Liver (tissue), 9 donors: ENCODE results near the gene SGO2. TPM values are rescaled to one million over a fixed set of nuclear protein-coding genes. Genes with fewer than 3 reads are reported as not detected.

Experiments
- DNase-seq: peaks from one replicate; pipeline ENCODE4 v3.0.0-alpha.2; 2017; ENCODE audit warnings: low spot score
- H3K27ac ChIP-seq, 2 donors: one replicate each; pipeline ENCODE4 v1.7.0; 2013; ENCODE audit warnings: inconsistent platforms in 2 of 2, low read length in 2 of 2, control low read depth in 1 of 2, low read depth in 1 of 2, mild to moderate bottlenecking in 1 of 2
- H3K27me3 ChIP-seq, 4 donors: one replicate each; pipeline versions ENCODE4 v1.6.1 to v1.7.0; 2013; ENCODE audit warnings: low read length in 3 of 4, inconsistent platforms in 1 of 4, mild to moderate bottlenecking in 1 of 4, moderate library complexity in 1 of 4; ENCODE audit not compliant: control insufficient read depth in 4 of 4, insufficient read depth in 4 of 4
- H3K36me3 ChIP-seq, 4 donors: one replicate each; pipeline versions ENCODE4 v1.6.1 to v1.7.0; 2013; ENCODE audit warnings: low read length in 3 of 4, mild to moderate bottlenecking in 3 of 4, low read depth in 1 of 4, moderate library complexity in 1 of 4; ENCODE audit not compliant: control insufficient read depth in 4 of 4, insufficient read depth in 3 of 4
- H3K4me1 ChIP-seq, 4 donors: one replicate each; pipeline versions ENCODE4 v1.6.1 to v1.7.0; 2013; ENCODE audit warnings: low read length in 3 of 4, mild to moderate bottlenecking in 3 of 4, moderate library complexity in 1 of 4; ENCODE audit not compliant: control insufficient read depth in 4 of 4, insufficient read depth in 4 of 4
- H3K4me3 ChIP-seq, 3 donors: one replicate each; pipeline versions ENCODE4 v1.6.1 to v1.7.0; 2013; ENCODE audit warnings: low read length in 3 of 3, control low read depth in 1 of 3, low read depth in 1 of 3, mild to moderate bottlenecking in 1 of 3
- H3K9ac ChIP-seq, 2 donors: one replicate each; pipeline ENCODE4 v1.7.0; 2013; ENCODE audit warnings: low read length in 2 of 2, mild to moderate bottlenecking in 2 of 2, moderate library complexity in 2 of 2, control low read depth in 1 of 2, low read depth in 1 of 2
- H3K9me3 ChIP-seq, 4 donors: one replicate each; pipeline versions ENCODE4 v1.6.1 to v1.7.0; 2013; ENCODE audit warnings: low read length in 3 of 4; ENCODE audit not compliant: control insufficient read depth in 4 of 4
- EGR1 ChIP-seq, 2 donors: IDR thresholded peaks; 2 replicates each; pipeline ENCODE4 v1.6.1; 2016 to 2018; ENCODE audit warnings: antibody characterized with exemption in 2 of 2, low read depth in 2 of 2
- FOXA1 ChIP-seq: IDR thresholded peaks from 2 replicates; pipeline ENCODE4 v1.6.1; 2016; ENCODE audit warnings: antibody characterized with exemption
- FOXA2 ChIP-seq: IDR thresholded peaks from 2 replicates; pipeline ENCODE4 v1.6.1; 2016; ENCODE audit warnings: antibody characterized with exemption
- GABPA ChIP-seq, 2 donors: IDR thresholded peaks in 1 of 2; conservative IDR thresholded peaks in 1 of 2; 2 replicates each; pipeline ENCODE4 v1.6.1; 2016; ENCODE audit warnings: antibody characterized with exemption in 2 of 2, mild to moderate bottlenecking in 1 of 2, moderate library complexity in 1 of 2
- HNF4A ChIP-seq, 2 donors: conservative IDR thresholded peaks; 2 replicates each; pipeline ENCODE4 v1.6.1; 2016; ENCODE audit warnings: antibody characterized with exemption in 2 of 2, mild to moderate bottlenecking in 2 of 2
- HNF4G ChIP-seq: IDR thresholded peaks from 2 replicates; pipeline ENCODE4 v1.6.1; 2016; ENCODE audit warnings: antibody characterized with exemption
- JUND ChIP-seq, 2 donors: IDR thresholded peaks; 2 replicates each; pipeline ENCODE4 v1.6.1; 2016; ENCODE audit warnings: antibody characterized with exemption in 2 of 2
- NR2F2 ChIP-seq: IDR thresholded peaks from 2 replicates; pipeline ENCODE4 v1.6.1; 2016; ENCODE audit warnings: antibody characterized with exemption
- RAD21 ChIP-seq, 2 donors: IDR thresholded peaks; 2 replicates each; pipeline ENCODE4 v1.6.1; 2016; ENCODE audit warnings: antibody characterized with exemption in 2 of 2, mild to moderate bottlenecking in 2 of 2
- RXRA ChIP-seq, 2 donors: IDR thresholded peaks; 2 replicates each; pipeline ENCODE4 v1.6.1; 2017 to 2018; ENCODE audit warnings: antibody characterized with exemption in 2 of 2, mild to moderate bottlenecking in 1 of 2
- SP1 ChIP-seq: IDR thresholded peaks from 2 replicates; pipeline ENCODE4 v1.6.1; 2018; ENCODE audit warnings: antibody characterized with exemption, mild to moderate bottlenecking
- TAF1 ChIP-seq: conservative IDR thresholded peaks from 2 replicates; pipeline ENCODE4 v1.6.1; 2016; ENCODE audit warnings: antibody characterized with exemption, mild to moderate bottlenecking
- YY1 ChIP-seq: IDR thresholded peaks from 2 replicates; pipeline ENCODE4 v1.6.1; 2016; ENCODE audit warnings: antibody characterized with exemption, mild to moderate bottlenecking
- ZBTB33 ChIP-seq: IDR thresholded peaks from 2 replicates; pipeline ENCODE4 v1.6.1; 2016; ENCODE audit warnings: antibody characterized with exemption
- WGBS: extraction: QIAGEN DNeasy Blood & Tissue Kit; methylation state at CpG from one replicate; pipeline ENCODE4 v1.1.7; 2013; 5-methylcytosine and 5-hydroxymethylcytosine counted together
- polyA plus RNA-seq, 2 donors: library from polyadenylated mRNA; stranded (reverse) in 1 of 2; unstranded in 1 of 2; fragments of 200-250 nt in 1 of 2; fragments of >200 nt in 1 of 2; fragmentation: Nextera tagmentation in 1 of 2; extraction: Ambion mirVana in 1 of 2; gene quantifications; one replicate each; pipeline versions ENCODE4 v1.2.1 to v1.2.3, GENCODE V29; 2013 to 2015
- total RNA-seq, 2 donors: library from RNA; depleted of rRNA; stranded (reverse); fragments of >200 nt; gene quantifications; one replicate each; pipeline ENCODE4 v1.2.3, GENCODE V29; 2014
- TF ChIP-seq, protein P1 (sequence below): IDR thresholded peaks from 2 replicates; pipeline ENCODE4 v1.6.1; 2016; ENCODE audit warnings: antibody characterized with exemption
- TF ChIP-seq, protein P2 (sequence below): IDR thresholded peaks from 2 replicates; pipeline ENCODE4 v1.6.1; 2016; ENCODE audit warnings: antibody characterized with exemption
- TF ChIP-seq, protein P3 (sequence below): fragments of 150-350 bp; IDR thresholded peaks from 2 replicates; pipeline ENCODE4 v1.5.1; 2017; ENCODE audit warnings: improper control_type of control experiment, low read depth, low read length; ENCODE audit not compliant: missing input control
- donor health status: healthy.
- donor health status: healthy.
- donor health status: healthy.
- donor health status: healthy.
- donor health status: healthy.

Gene SGO2
- total and polyA plus RNA-seq, 4 donors = 0.58 to 14.9 (median 0.77) TPM

- TF ChIP-seq RAD21 (IDR thresholded peaks at IDR 0.05) (no peak), YY1 (no peak), JUND (IDR thresholded peaks at IDR 0.05) (no peak), TAF1 (no peak), SP1 (no peak), RXRA (IDR thresholded peaks at IDR 0.05) (no peak), EGR1 (IDR thresholded peaks at IDR 0.05; ENCODE audit: low read depth in 2 of 2) (no peak), GABPA (IDR thresholded peaks at IDR 0.05 in 1 of 2, conservative IDR thresholded peaks at IDR 0.05 in 1 of 2) (no peak), FOXA1 (no peak), HNF4G (no peak), FOXA2 (no peak), HNF4A (conservative IDR thresholded peaks at IDR 0.05) (no peak), ZBTB33 (no peak), NR2F2 (no peak)
- TF ChIP-seq, protein P1, sequence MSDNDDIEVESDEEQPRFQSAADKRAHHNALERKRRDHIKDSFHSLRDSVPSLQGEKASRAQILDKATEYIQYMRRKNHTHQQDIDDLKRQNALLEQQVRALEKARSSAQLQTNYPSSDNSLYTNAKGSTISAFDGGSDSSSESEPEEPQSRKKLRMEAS = no peak
- TF ChIP-seq, protein P2, sequence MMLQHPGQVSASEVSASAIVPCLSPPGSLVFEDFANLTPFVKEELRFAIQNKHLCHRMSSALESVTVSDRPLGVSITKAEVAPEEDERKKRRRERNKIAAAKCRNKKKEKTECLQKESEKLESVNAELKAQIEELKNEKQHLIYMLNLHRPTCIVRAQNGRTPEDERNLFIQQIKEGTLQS = no peak
- H3K27me3 ChIP-seq = no peaks in the 10 kb centered on the region
- DNase-seq = no peak
- H3K4me1 ChIP-seq = peaks cover 0 to 5% (median 3%) of the 10 kb centered on the region in 4 donors
- peaks cover 3 to 21% (median 12%) of the 10 kb centered on the region in 4 donors for H3K36me3 ChIP-seq
- no peak overlapping the region for H3K9ac ChIP-seq
- H3K9me3 ChIP-seq = no peaks in the 10 kb centered on the region
- H3K27ac ChIP-seq = no peak overlapping the region
- H3K4me3 ChIP-seq = no peak overlapping the region
Measured at GRCh38 chr2:200482194-200482593, 43.8 kb upstream of the SGO2 start.

DNA sequence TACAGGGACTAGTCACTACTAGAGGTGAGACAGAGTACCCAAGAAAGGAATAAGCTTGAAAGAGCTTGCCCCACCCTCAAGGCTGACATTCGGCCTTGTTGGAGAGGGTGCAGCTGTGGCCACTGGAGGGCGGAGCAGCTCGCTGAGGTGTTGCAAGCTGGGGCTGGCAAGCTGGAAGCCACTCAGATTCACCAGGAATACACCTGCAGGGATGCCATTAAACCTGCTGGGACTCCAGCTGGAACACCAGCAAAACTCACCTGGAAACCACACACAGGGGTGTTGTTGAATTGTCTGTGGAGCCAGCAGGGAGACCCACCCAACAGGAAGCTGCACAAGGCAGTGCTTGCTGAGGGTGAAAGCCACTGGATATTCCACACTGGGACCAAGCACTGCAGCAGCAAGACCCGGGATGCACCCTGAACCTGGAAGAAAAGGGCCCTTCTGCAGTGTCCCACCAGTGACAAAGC is 42.2 kb upstream of the SGO2 start:
- H3K9ac ChIP-seq = no peak overlapping the region
- no peaks in the 10 kb centered on the region for H3K9me3 ChIP-seq
- no peaks in the 10 kb centered on the region for H3K27me3 ChIP-seq
- H3K4me3 ChIP-seq = no peak overlapping the region
- peaks cover 0 to 5% (median 3%) of the 10 kb centered on the region in 4 donors for H3K4me1 ChIP-seq
- WGBS = 41% methylated on average over 4 of the region's 4 CpGs
- H3K36me3 ChIP-seq = peaks cover 1 to 13% (median 4%) of the 10 kb centered on the region in 4 donors
- H3K27ac ChIP-seq = no peak overlapping the region
- TF ChIP-seq, protein P3, sequence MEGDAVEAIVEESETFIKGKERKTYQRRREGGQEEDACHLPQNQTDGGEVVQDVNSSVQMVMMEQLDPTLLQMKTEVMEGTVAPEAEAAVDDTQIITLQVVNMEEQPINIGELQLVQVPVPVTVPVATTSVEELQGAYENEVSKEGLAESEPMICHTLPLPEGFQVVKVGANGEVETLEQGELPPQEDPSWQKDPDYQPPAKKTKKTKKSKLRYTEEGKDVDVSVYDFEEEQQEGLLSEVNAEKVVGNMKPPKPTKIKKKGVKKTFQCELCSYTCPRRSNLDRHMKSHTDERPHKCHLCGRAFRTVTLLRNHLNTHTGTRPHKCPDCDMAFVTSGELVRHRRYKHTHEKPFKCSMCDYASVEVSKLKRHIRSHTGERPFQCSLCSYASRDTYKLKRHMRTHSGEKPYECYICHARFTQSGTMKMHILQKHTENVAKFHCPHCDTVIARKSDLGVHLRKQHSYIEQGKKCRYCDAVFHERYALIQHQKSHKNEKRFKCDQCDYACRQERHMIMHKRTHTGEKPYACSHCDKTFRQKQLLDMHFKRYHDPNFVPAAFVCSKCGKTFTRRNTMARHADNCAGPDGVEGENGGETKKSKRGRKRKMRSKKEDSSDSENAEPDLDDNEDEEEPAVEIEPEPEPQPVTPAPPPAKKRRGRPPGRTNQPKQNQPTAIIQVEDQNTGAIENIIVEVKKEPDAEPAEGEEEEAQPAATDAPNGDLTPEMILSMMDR = peak; percentile 36
- TF ChIP-seq RAD21 (IDR thresholded peaks at IDR 0.05) (peak; percentile 60 to 66), NR2F2 (no peak)
- DNase-seq = no peak
